Measurements from ENCODE around the gene DYNC2LI1.

Gene DYNC2LI1

DNA sequence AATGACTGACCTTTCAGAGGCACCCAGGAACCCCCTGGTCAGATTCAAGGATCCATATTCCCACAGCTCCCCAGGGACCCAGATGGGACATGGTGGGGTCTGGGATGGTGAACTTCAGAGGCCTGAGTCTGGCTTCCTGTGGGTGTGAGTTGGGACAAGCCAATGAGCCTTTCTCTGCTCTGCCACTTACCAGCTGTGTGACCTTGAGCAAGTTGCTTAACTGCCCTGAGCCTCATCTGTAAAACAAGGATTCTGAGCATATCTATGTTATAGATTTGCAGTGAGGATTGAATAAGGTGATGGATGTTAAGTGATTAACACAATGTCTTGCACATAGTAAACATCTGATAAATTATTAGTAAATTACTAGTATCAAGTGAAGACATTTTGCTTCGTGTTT, 71.3 kb downstream of the DYNC2LI1 start:
- no peak for DNase-seq (ENCODE audit: low read depth, low spot score)

DNA sequence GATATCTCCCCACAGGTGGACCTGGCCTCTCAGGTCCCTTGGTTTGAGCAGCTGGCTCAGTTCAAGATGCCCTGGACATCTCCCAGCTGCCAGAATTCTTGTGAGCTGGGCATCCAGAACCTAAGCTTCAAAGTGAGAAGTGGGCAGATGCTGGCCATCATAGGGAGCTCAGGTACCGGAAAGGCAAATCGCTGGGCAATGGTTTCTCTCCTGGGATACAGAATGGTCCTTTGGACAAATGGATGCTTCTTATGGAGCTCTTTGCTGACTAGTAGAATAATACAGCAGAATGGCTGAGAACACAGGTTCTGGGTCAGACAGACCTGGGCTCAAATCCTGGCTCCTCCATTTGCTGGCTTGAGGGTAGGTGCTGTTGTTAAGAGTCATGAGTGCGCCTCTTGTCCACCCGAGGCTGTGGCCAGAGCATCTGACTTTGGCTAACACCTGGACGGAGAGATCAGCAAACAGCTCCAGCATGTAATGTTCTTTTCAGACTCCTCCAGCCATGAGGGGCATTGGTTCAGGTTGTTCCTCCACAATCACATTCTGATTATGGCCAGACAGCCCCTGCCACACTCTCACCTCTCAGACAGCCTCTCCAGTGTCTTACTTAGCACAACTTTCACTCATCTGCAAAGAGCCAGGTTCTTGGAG, 72.4 kb downstream of the DYNC2LI1 start:
- DNase-seq (ENCODE audit: low read depth, low spot score), result no peak

DNA sequence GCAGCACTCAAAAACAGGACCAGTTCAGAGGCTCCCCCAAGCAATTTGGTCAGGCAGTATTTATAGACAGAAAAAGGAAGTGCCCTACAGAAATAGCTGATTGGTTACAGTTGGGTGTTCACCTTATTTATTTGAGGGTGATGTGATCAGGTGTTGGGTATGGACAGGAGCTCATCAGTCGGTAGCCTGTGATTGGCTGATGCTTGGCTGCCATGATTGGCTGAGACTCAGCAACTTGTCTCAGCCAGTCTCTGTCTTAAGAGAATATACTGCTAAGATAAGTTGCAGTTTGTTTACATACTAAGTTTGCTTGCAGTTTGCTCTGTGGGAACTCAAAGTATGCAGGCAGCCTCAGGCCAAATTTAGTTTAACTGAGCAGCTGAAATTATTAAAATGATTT, 74.4 kb downstream of the DYNC2LI1 start:
- DNase-seq (ENCODE audit: low read depth, low spot score), result no peak

DNA sequence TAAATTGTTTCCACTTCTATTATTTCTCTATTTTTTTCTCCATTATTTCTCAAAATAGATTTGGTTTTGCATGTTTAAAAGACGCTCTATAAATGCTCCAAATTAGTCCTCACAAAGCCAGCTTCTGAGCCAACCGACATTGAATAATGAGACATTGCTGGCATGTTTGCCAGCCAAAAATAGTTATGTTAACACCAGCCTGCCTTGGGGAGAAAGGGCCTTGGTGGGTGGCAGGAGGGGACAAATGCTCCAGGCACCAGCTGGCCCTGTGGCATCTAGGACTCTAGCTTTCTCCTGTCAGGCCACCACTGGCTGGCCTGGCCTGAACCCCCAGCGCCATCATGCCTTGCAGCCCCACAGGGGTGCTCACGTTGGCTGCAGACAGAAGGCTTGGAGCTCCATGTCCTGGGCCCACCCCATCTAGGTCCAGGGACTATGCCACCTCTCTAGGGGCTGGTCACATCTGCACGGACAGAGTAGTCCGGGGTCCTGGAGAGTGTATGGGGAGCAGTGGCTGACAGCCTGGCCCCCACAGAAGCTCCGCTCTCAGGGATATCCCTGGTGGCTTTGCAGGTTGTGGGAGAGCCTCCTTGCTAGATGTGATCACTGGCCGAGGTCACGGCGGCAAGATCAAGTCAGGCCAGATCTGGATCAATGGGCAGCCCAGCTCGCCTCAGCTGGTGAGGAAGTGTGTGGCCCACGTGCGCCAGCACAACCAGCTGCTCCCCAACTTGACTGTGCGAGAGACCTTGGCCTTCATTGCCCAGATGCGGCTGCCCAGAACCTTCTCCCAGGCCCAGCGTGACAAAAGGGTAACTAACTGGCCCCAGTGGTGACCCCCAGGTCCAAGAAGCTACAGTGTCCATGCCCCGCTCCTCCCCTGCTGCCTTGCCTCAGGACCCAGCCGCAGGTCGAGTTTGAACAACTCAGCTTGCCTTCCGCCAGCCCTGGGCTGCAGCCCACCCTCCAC, 77.5 kb downstream of the DYNC2LI1 start:
- DNase-seq (ENCODE audit: low read depth, low spot score), result no peak

DNA sequence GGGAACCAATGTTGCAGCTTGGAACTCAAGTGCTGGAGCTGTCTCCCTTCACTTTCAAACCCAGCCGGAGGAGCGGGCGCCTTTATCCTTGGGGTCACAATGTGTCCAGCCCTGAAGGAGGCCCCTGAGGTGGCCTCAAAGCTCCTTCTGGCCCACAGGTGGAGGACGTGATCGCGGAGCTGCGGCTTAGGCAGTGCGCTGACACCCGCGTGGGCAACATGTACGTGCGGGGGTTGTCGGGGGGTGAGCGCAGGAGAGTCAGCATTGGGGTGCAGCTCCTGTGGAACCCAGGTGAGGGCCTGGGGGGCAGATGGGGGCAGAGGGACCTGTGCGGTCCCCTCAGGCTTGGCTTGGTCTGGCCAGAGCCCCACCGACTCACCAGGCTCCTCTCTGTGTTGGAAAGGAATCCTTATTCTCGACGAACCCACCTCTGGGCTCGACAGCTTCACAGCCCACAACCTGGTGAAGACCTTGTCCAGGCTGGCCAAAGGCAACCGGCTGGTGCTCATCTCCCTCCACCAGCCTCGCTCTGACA, 78.4 kb downstream of the DYNC2LI1 start:
- no peak for DNase-seq (ENCODE audit: low read depth, low spot score)

DNA sequence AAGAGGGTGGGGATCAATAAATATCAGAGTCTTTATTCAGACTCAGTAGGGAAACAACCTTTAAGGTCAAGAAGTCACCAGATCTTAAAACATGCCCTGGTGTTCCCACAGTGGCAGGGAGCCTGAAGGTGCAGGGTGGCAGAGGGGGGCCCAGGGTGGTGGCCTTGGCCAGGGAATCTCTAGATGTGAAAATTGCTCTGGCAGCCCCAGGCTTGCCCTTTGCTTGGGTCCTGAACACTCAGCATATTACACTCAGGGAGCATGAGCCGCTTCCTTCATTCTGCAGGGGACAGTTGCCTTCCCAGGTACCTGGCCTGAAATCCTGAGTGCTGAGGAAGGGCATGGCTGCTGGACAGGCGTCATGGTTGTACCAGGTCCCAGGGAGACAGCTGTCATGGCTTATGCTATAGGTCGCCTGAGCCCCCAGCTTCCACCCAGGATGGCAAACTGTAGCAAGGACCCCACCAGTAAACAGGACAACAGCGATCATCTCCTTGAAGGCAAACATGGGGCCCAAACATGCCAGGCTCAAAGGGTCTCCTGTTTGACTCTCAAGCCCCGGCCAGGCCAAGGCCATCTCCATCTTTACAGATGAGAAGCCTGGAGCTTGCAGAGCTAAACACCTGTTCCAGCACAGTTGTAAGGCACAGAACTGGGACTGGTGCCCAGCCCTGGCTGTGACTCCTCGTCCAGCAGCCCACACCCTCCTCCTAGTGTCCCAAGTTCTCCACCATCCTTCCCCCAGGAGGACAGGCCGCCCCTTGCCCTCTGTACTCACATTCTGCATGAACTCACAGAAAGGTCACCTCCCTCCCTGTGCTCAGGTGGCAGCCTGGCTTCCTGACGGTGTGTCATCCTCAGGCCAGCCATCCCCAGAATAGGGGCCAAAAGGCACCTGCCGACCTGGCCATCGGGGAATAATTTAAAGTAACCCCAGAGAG, 79.6 kb downstream of the DYNC2LI1 start:
- no peak for DNase-seq (ENCODE audit: low read depth, low spot score)

DNA sequence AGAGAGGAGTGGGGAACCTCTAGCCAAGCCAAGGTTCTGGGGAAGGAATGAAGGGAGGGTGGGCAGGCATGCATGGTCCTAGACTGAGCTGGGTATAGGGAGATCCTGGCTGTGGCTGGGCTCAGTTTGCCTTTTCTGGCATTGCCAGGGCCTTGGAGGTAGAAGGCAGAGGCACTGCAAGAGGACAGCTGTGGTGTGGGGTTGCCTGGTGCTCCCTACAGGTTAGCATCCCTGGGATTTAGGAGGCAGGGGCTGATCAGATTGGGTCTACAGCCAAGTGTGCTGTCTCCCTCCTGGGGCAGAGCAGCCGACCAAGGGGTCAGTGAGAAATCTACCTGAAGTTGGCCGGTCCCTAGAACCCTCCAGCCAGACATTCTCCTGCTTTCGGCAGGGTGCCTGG, 80.8 kb downstream of the DYNC2LI1 start:
- DNase-seq (ENCODE audit: low read depth, low spot score), result no peak

DNA sequence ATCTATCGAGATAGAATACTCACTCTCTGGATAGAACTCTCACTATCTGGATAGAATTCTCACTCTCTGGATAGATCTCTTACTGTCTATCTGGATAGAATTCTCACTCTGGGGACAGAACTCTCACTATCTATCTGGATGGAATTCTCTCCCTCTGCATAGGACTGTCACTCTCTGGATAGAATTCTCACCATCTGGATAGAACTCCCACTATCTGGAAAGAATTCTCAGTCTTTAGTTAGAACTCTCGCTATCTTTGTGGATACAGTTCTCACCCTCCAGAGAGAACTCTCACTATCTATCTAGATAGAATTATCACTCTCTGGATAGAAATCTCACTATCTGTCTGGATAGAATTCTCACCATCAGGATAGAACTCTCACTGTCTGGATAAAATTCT, 81.5 kb downstream of the DYNC2LI1 start:
- DNase-seq (ENCODE audit: low read depth, low spot score), result no peak
